Duodenal mucosa (tissue), 2 donors: ENCODE measurements around the gene GNRH2.
A peak's percentile ranks its signal among the peaks of the same experiment; 100 is the strongest.

Experiments used
- H3K27ac ChIP-seq: one replicate; pipeline ENCODE4 v1.7.0; 2013; ENCODE audit warnings: low read depth, low read length
- H3K27me3 ChIP-seq, 2 donors: one replicate each; pipeline ENCODE4 v1.7.0; 2013; ENCODE audit warnings: low read length in 2 of 2, control low read depth in 1 of 2; ENCODE audit not compliant: insufficient read depth in 2 of 2, control insufficient read depth in 1 of 2
- H3K36me3 ChIP-seq, 2 donors: one replicate each; pipeline ENCODE4 v1.7.0; 2013; ENCODE audit warnings: low read length in 2 of 2, control low read depth in 1 of 2; ENCODE audit not compliant: insufficient read depth in 2 of 2, control insufficient read depth in 1 of 2
- H3K4me1 ChIP-seq, 2 donors: one replicate each; pipeline ENCODE4 v1.7.0; 2013; ENCODE audit warnings: low read length in 2 of 2, control low read depth in 1 of 2; ENCODE audit not compliant: insufficient read depth in 2 of 2, control insufficient read depth in 1 of 2
- H3K4me3 ChIP-seq, 2 donors: one replicate each; pipeline ENCODE4 v1.7.0; 2013; ENCODE audit warnings: low read length in 2 of 2, low read depth in 1 of 2
- H3K9ac ChIP-seq, 2 donors: one replicate each; pipeline ENCODE4 v1.7.0; 2013; ENCODE audit warnings: low read length in 2 of 2, low read depth in 1 of 2
- H3K9me3 ChIP-seq, 2 donors: one replicate each; pipeline ENCODE4 v1.7.0; 2013; ENCODE audit warnings: low read length in 2 of 2, control low read depth in 1 of 2; ENCODE audit not compliant: control insufficient read depth in 1 of 2

The GNRH2 gene

GRCh38 chr20:3084283-3084985, 41.0 kb downstream of the GNRH2 start, which contains the start of gene AVP:
Gene AVP, minus strand, starts transcription at chr20:3084724. Its CDS starts 50 bp downstream, at chr20:3084674.
- Histone ChIP-seq H3K9me3 (no peaks in the 10 kb centered on the region), H3K27ac (no peak within 1 kb of the TSS), H3K9ac (no peak within 1 kb of the TSS), H3K36me3 (no peaks in the 10 kb centered on the region), H3K4me3 (no peak within 1 kb of the TSS), H3K4me1 (no peaks in the 10 kb centered on the region), H3K27me3 (peaks cover 32 to 33% of the 10 kb centered on the region in 2 donors)

DNA sequence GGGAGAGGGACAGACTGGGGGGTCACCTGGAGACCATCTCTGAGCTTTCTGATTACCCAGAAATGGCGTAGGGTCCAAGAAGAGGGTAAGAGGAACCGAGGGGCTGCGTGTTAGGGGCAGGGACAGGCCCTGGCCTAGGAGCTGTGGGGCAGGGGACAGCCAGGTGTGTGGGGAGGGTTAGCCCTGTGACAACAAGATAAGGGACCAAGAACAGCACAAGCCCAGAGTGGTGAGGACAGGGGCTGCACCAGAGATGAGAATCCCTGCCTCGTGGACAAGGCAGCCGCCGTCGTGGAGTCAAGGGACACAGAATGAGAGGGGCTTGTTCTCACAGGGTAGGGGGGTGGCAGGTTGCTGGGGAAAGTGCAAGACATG, 41.6 kb downstream of the GNRH2 start:
- no peaks in the 10 kb centered on the region for H3K9me3 ChIP-seq
- H3K27ac ChIP-seq, result no peak overlapping the region
- H3K27me3 ChIP-seq, result peaks cover 33 to 36% of the 10 kb centered on the region in 2 donors
- no peaks in the 10 kb centered on the region for H3K4me1 ChIP-seq
- no peaks in the 10 kb centered on the region for H3K36me3 ChIP-seq
- H3K4me3 ChIP-seq, result no peak overlapping the region
- H3K9ac ChIP-seq, result no peak overlapping the region

DNA sequence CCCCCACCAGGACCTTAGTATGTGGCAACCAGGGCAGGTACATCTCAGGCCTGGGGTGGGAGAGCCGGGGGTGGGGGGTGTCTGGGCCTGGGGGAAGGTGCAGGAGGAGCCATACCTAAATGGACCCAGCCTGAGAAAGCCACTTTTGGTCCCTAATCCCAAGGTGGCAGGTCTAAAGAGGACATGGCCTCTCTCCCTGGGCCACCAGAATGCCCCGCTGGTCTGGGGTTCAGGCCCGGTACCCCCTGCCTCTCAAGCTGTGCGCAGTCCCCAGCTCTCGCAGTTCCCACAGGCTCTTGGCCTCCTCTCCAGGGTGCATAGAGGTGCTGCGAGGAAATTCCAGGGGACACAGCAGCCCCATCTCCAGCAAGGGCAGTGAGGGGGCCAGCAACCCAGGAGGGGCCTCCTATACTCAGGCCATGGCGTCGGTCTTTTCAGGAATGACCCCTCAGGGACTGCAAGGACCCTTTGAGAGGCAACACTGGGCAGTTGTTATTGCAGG, 42.2 kb downstream of the GNRH2 start:
- H3K27ac ChIP-seq, result no peak overlapping the region

GRCh38 chr20:3088031-3088430, 44.6 kb downstream of the GNRH2 start:
- no peaks in the 10 kb centered on the region for H3K36me3 ChIP-seq

More for the DNA sequence above, 42.2 kb downstream of the GNRH2 start:
- Histone ChIP-seq H3K4me3 (no peak overlapping the region), H3K9me3 (no peaks in the 10 kb centered on the region), H3K36me3 (no peaks in the 10 kb centered on the region), H3K27me3 (peaks cover 37 to 40% of the 10 kb centered on the region in 2 donors), H3K4me1 (no peaks in the 10 kb centered on the region), H3K9ac (no peak overlapping the region)

GRCh38 chr20:3090565-3090964, 47.1 kb downstream of the GNRH2 start:
- H3K27ac ChIP-seq, result no peak overlapping the region
- no peak overlapping the region for H3K9ac ChIP-seq
- no peaks in the 10 kb centered on the region for H3K9me3 ChIP-seq
- H3K36me3 ChIP-seq, result no peaks in the 10 kb centered on the region
- no peaks in the 10 kb centered on the region for H3K4me1 ChIP-seq
- H3K4me3 ChIP-seq, result no peak overlapping the region
- H3K27me3 ChIP-seq, result peaks cover 24% of the 10 kb centered on the region in 2 donors

More at GRCh38 chr20:3088031-3088430, 44.6 kb downstream of the GNRH2 start:
- no peak overlapping the region for H3K9ac ChIP-seq
- no peaks in the 10 kb centered on the region for H3K9me3 ChIP-seq
- H3K4me1 ChIP-seq, result no peaks in the 10 kb centered on the region
- no peak overlapping the region for H3K4me3 ChIP-seq
- no peak overlapping the region for H3K27ac ChIP-seq
- peaks cover 23 to 32% of the 10 kb centered on the region in 2 donors for H3K27me3 ChIP-seq

DNA sequence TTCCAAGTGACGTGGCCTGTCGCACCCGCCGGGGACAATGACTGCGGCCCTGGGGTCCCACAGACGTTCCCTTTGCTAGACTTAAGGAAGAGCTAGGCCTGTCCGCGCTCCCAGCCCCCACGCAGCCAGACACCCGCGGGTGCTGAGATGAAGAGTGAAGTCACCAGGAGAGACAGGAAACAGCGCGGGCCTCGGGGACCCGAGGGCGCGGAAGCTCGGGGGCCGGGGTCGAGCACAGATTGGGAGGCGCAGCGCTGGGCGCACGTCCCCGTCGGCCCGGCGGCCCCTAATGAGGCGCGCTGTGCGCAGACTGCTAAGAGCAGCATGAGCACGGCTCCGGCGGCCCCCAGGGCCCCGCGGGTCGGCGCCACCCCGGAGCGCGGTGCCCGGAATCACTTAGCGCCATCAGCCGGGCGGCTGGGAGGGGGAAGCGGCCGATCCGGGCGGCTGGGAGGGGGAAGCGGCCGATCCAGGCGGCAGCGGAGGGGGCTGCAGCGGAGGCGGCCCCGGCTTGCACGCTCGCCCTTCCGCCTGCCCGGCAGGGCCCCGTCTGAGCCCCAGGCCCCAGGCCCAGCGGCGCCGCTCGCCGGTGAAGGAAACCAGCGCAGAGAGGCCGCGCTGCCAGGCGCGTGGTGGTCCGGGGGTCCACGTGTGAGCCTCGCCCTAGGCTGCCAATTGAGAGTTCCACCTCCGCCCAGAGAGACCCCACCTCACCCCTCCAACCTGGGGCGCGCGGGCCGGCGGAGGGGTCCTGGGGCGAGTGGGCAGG, 49.4 kb downstream of the GNRH2 start:
- H3K9ac ChIP-seq, result no peak overlapping the region
- no peaks in the 10 kb centered on the region for H3K4me1 ChIP-seq
- H3K4me3 ChIP-seq, result peak overlapping the region; percentile 15 to 40
- peaks cover 24% of the 10 kb centered on the region in 2 donors for H3K27me3 ChIP-seq
- no peaks in the 10 kb centered on the region for H3K9me3 ChIP-seq
- no peak overlapping the region for H3K27ac ChIP-seq
- H3K36me3 ChIP-seq, result no peaks in the 10 kb centered on the region

- H3K9ac ChIP-seq, result no peak overlapping the region
- no peaks in the 10 kb centered on the region for H3K36me3 ChIP-seq
- no peak overlapping the region for H3K27ac ChIP-seq
- H3K27me3 ChIP-seq, result peaks cover 24% of the 10 kb centered on the region in 2 donors
- H3K4me3 ChIP-seq, result no peak overlapping the region
- no peaks in the 10 kb centered on the region for H3K9me3 ChIP-seq
- no peaks in the 10 kb centered on the region for H3K4me1 ChIP-seq
Measured at GRCh38 chr20:3093861-3094361, 50.5 kb downstream of the GNRH2 start.

- Histone ChIP-seq H3K36me3 (no peaks in the 10 kb centered on the region), H3K27ac (no peak overlapping the region), H3K4me1 (no peaks in the 10 kb centered on the region), H3K27me3 (peaks cover 19 to 23% of the 10 kb centered on the region in 2 donors), H3K4me3 (no peak overlapping the region), H3K9me3 (no peaks in the 10 kb centered on the region), H3K9ac (no peak overlapping the region)
Measured at GRCh38 chr20:3094848-3095629, 51.6 kb downstream of the GNRH2 start.
